AG04449 (cell line): ENCODE data around the gene ZNF763.

ENCODE experiments used
- CTCF ChIA-PET: fragments of 350-600 bp; formaldehyde crosslinking; extraction: SDS; loops from one replicate; lab custom pipeline; 2021; ENCODE audit warnings: antibody characterized with exemption; lab: Yijun Ruan, JAX
- POLR2A ChIA-PET: fragments of 400-600, 350-600 bp; formaldehyde crosslinking; extraction: SDS; loops from one replicate; lab custom pipeline; 2020; ENCODE audit warnings: antibody characterized with exemption, inconsistent platforms; lab: Yijun Ruan, JAX
- DNase-seq: peaks from one replicate; pipeline ENCODE4 v3.0.0-alpha.2; 2010; ENCODE audit warnings: low read depth, low spot score
- H3K4me3 ChIP-seq: 2 replicates; pipeline ENCODE4 v1.5.1; 2011; ENCODE audit warnings: low read depth, mild to moderate bottlenecking, control low read depth, low read length
- TF ChIP-seq, protein P1 (sequence below): IDR thresholded peaks from one replicate; pipeline ENCODE4 v1.5.1; 2011; ENCODE audit warnings: mild to moderate bottlenecking, moderate library complexity, low read length, control low read depth, inconsistent platforms; ENCODE audit not compliant: insufficient read depth; ENCODE audit errors: missing control alignments

The ZNF763 gene

DNA sequence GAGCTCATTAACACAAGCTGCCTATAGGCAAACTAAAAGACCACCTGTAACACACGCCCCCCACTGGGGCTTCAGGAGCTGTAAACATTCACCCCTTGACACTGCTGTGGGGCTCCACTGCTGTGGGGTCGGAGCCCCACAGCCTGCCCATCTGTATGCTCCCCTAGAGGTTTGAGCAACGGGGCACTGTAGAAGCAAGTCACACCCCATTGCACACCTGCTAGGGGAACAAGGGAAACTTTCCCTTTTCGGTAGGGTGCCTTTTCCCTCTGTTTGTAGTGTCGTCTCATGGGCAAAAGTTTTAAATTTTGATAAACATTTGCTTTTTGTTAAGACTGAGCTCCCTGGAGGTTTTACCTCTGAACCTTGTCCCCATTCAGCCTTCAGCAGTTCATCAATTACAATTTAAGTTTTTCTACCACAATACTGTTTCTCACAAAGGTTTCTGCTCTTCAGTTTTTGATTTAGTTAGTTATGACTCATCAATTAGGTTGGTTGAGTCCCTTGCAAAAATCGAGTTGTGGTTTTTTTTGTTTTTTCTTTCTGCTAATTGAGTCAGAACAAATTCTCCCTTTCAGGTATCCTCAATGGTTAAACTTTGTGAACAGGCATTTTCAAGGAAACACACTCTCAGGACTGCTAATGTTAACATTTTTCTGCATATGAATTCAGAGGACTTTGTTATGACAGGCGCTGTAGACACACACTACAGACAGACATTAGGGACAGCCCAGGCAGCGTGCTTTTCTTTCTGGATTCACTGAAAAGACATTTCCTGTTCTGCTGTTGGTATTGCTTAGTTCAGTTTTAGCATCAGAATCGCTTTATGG lies 35.5 kb downstream of the ZNF763 start:
- DNase-seq, result no peak
- TF ChIP-seq, protein P1, sequence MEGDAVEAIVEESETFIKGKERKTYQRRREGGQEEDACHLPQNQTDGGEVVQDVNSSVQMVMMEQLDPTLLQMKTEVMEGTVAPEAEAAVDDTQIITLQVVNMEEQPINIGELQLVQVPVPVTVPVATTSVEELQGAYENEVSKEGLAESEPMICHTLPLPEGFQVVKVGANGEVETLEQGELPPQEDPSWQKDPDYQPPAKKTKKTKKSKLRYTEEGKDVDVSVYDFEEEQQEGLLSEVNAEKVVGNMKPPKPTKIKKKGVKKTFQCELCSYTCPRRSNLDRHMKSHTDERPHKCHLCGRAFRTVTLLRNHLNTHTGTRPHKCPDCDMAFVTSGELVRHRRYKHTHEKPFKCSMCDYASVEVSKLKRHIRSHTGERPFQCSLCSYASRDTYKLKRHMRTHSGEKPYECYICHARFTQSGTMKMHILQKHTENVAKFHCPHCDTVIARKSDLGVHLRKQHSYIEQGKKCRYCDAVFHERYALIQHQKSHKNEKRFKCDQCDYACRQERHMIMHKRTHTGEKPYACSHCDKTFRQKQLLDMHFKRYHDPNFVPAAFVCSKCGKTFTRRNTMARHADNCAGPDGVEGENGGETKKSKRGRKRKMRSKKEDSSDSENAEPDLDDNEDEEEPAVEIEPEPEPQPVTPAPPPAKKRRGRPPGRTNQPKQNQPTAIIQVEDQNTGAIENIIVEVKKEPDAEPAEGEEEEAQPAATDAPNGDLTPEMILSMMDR, result no peak
- no peak overlapping the region for H3K4me3 ChIP-seq
- ChIA-PET POLR2A (interaction anchor here (1.3 kb wide), 1 partner anchor 11 kb away, joined by 3 read pairs; no protein-coding TSS in a partner anchor), CTCF (interaction anchor here (0.6 to 2.5 kb wide), 5 partner anchors 12 to 202 kb away, joined by 3 to 24 read pairs (median 3); partner anchors contain the start of genes ZNF433 and ZNF491)

DNA sequence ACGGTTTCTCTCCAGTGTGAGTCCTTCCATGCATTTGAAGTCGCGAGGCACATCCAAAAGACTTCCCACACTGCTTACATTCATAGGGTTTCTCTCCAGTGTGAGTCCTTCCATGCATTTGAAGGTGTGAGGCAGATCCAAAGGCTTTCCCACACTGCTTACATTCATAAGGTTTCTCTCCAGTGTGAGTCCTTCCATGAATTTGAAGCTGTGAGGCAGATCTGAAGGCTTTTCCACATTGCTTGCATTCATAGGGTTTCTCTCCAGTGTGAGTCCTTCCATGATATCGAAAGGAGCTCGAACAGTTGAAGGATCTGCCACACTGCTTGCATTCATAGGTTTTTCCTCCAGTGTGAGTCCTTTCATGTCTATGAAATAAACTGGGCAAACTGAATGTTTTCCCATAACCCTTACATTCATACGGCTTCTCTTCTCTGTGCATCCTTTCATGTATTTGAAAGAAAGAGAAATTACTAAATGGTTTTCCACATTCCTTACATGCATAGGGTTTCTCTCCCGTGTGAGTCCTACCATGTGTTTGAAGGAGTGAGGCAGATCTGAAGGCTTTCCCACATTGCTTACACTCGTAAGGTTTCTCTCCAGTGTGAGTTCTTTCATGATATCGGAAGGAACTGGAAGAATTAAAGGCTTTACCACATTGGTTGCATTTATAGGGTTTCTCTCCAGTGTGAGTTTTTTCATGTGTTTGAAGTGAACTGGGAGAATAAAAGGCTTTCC lies 50.3 kb downstream of the ZNF763 start:
- CTCF ChIA-PET, result no interaction called here
- TF ChIP-seq, protein P1, result no peak
- no peak for DNase-seq
- H3K4me3 ChIP-seq, result no peak overlapping the region
- POLR2A ChIA-PET, result no interaction called here

DNA sequence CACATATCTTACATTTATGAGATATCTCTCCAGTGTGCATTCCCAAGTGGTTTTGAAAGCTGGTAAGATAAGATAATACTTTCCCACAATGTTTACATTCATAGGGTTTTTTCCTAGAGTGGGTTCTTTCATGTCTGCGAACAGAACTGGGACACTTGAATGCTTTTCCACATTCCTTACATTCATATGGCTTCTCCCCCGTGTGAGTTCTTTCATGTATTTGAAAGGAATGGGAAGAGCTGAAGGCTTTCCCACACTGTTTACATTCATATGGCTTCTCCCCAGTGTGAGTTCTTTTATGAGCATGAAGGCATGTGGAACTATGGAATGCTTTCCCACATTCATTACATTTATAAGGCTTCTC lies 50.9 kb downstream of the ZNF763 start:
- no peak for DNase-seq
- H3K4me3 ChIP-seq, result no peak overlapping the region
- ChIA-PET CTCF (no interaction called here), POLR2A (no interaction called here)
- TF ChIP-seq, protein P1, result no peak
